ENCODE results near the gene TMEM273. TPM values are rescaled to one million over a fixed set of nuclear protein-coding genes. Genes with fewer than 3 reads are reported as not detected.

Gene TMEM273
- total RNA-seq, 1 donor from 2014 or later: 0.42 TPM

DNA sequence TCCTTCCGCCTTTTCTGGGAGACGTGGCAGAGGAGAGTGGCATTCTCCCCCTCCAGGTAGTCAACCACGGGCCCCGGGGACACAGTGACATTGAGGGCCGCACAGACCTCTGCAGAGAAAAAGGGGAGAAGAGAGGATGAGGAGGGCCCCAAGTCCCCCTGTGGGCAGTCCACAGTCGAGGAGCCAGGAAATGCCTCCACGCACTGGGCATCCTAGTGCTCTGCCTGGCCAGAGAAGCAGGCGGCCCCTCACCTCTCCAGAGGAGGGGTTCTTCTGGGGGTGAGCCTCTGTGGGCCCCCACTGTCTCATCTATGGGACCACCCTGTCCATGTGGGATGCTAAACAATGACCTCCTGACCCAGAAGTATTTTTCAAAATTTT lies 80.3 kb downstream of the TMEM273 start:
- TF ChIP-seq, protein P1, sequence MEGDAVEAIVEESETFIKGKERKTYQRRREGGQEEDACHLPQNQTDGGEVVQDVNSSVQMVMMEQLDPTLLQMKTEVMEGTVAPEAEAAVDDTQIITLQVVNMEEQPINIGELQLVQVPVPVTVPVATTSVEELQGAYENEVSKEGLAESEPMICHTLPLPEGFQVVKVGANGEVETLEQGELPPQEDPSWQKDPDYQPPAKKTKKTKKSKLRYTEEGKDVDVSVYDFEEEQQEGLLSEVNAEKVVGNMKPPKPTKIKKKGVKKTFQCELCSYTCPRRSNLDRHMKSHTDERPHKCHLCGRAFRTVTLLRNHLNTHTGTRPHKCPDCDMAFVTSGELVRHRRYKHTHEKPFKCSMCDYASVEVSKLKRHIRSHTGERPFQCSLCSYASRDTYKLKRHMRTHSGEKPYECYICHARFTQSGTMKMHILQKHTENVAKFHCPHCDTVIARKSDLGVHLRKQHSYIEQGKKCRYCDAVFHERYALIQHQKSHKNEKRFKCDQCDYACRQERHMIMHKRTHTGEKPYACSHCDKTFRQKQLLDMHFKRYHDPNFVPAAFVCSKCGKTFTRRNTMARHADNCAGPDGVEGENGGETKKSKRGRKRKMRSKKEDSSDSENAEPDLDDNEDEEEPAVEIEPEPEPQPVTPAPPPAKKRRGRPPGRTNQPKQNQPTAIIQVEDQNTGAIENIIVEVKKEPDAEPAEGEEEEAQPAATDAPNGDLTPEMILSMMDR (IDR thresholded peaks at IDR 0.05; ENCODE audit: insufficient read depth, low read length, poor library complexity, severe bottlenecking): no peak
- DNase-seq (ENCODE audit: low read depth): no peak
- peaks cover 4% of the 10 kb centered on the region for H3K27me3 ChIP-seq (ENCODE audit: control insufficient read depth, insufficient read depth, low read length)

DNA sequence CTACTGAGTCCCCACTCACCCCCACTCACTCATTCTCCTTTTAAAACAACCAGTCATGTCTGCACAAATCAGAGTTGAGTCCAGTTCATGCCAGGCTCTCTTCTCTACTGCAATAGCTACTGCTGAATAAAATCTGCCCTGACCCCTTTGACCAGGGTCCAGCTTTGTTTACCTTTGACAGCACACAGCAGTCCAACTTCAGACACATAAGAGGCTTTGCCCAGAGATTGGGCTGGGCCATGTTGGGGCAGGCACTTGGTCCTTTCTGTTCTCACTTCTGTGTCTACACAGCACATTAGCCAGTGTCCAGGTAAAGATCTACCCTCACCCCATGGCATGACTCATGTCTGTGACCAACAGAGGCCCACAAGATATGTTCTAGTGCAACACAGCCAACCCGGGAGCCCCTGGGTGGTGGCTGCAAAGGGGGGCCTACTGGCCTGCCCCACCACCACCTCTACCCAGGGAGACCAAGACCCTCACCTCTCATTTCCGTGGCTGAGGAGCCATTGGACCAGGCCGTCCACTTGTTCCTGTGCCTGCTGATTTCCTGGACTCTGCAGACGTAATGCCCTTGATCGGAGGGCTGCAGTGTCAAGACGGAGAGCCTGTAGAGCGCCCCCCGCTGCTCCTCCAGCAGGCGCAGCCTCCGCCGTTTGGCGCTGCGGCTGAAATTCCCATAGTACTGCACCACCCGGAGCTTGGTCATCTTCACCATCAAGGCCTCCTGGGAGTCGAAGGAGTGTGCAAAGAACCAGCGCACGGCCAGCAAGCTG lies 80.9 kb downstream of the TMEM273 start:
- H3K27me3 ChIP-seq (ENCODE audit: control insufficient read depth, insufficient read depth, low read length): peaks cover 4% of the 10 kb centered on the region
- no peak overlapping the region for H3K4me3 ChIP-seq (ENCODE audit: low read depth, low read length)
- no peak for DNase-seq (ENCODE audit: low read depth)
- H3K36me3 ChIP-seq (ENCODE audit: control insufficient read depth, insufficient read depth, low read length): no peaks in the 10 kb centered on the region
- TF ChIP-seq, protein P1 (IDR thresholded peaks at IDR 0.05; ENCODE audit: insufficient read depth, low read length, poor library complexity, severe bottlenecking): no peak

More for the DNA sequence above, 80.3 kb downstream of the TMEM273 start:
- H3K4me3 ChIP-seq (ENCODE audit: low read depth, low read length): no peak overlapping the region
- no peaks in the 10 kb centered on the region for H3K36me3 ChIP-seq (ENCODE audit: control insufficient read depth, insufficient read depth, low read length)

DNA sequence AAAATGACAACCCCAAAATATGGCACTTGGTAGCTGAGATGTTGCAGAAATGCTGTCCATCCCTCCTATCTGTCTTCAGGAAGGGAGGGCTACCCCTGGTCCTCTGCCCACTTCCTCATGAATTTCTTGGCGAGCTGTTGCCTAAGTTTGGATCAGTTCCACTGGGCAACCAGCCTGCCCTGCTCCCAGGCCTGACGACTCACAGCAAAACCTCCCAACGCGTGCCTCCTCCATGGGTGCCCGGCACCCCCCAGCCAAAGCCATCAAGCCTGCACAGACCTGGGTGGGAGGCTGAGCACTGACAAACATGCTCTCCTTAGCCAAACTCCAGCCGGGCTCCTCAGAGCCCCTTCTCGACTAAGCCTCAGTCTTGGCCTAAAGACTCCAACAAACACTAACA lies 81.7 kb downstream of the TMEM273 start:
- DNase-seq (ENCODE audit: low read depth): no peak
- Histone ChIP-seq H3K36me3 (ENCODE audit: control insufficient read depth, insufficient read depth, low read length) (no peaks in the 10 kb centered on the region), H3K4me3 (ENCODE audit: low read depth, low read length) (no peak overlapping the region), H3K27me3 (ENCODE audit: control insufficient read depth, insufficient read depth, low read length) (peaks cover 4% of the 10 kb centered on the region)
- TF ChIP-seq, protein P1 (IDR thresholded peaks at IDR 0.05; ENCODE audit: insufficient read depth, low read length, poor library complexity, severe bottlenecking): no peak

DNA sequence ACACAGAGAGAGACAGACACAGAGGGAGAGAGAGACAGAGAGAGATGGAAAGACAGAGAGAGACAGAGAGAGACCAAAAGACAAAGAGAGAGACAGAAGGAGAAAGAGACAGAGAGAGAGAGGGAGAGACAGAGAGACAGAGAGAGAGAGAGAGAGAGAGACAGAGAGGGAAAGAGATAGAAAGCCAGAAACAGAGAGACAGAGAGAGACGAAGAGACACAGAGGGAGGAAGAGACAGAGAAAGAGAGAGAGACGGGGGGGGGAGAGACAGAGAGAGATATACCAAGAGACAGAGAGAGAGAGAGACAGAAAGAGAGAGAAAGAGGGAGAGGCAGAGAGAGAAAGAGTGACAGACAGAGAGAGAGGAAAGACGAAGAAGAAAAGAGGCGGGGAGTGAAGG lies 83.1 kb downstream of the TMEM273 start:
- Histone ChIP-seq H3K4me3 (ENCODE audit: low read depth, low read length) (no peak overlapping the region), H3K27me3 (ENCODE audit: control insufficient read depth, insufficient read depth, low read length) (peaks cover under 1% of the 10 kb centered on the region), H3K36me3 (ENCODE audit: control insufficient read depth, insufficient read depth, low read length) (no peaks in the 10 kb centered on the region)
- TF ChIP-seq, protein P1 (IDR thresholded peaks at IDR 0.05; ENCODE audit: insufficient read depth, low read length, poor library complexity, severe bottlenecking): no peak
- no peak for DNase-seq (ENCODE audit: low read depth)

Other genes with a start within 250 kb of the TMEM273 start
- not detected in 2 replicates for gene LRRC18, start 248.6 kb downstream of the TMEM273 start, total RNA-seq
- 0.50 and 0.68 TPM in 2 replicates for gene VSTM4, start 72.9 kb downstream of the TMEM273 start, total RNA-seq
- gene FAM170B, start 54.4 kb downstream of the TMEM273 start, total RNA-seq: not detected in 2 replicates
- gene C10orf71, start 110.8 kb upstream of the TMEM273 start, total RNA-seq: not detected in 2 replicates
- not detected in 2 replicates for gene DRGX, start 207.7 kb upstream of the TMEM273 start, total RNA-seq

All from kidney epithelial cell (primary cell).